Measurements from ENCODE around the gene NETO2. TPM values are rescaled to one million over a fixed set of nuclear protein-coding genes. Genes with fewer than 3 reads are reported as not detected.

Gene NETO2
- polyA plus RNA-seq, 1 donor = 16.7 TPM

- no peak for DNase-seq
Measured at GRCh38 chr16:47043970-47044684, 99.6 kb downstream of the NETO2 start.

GRCh38 chr16:47043200-47043599, 100.5 kb downstream of the NETO2 start:
- peak; percentile 6 for DNase-seq

DNA sequence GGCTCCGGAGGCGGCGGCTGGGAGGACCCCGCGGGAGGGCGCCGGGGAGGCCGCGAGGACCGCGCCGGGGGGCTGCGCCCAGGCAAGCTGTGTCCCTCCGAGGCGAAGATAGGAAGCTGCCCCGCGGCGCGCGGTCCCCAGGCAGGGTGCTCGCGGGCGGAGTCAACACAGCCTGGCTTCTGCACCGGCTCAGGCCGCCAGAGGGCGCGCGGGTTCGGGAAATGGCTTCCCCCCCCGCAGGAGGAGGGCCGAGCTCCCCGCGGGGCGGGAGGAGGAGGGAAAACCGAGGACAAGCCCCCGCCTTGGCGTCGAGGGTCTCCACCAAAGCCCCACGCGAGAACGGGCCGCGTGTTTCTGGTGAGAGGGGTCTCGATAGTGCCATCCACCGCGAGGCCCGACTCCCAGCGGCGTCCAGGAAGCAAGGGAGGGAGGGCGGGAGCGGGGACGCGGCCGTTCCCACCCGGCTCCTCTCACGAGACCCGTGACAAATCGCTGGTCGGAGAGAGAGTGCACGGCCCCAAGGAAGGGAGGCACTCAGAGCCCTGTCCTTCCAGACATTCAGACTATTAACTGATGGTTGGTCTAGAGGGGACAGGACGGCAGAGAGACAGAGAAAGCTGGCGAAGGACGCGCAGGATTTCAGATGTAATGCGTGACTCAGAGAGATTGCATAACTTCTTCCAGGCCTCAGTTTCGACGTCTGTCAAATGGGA, 105.8 kb downstream of the NETO2 start:
- peak; percentile 87 for DNase-seq

GRCh38 chr16:47037396-47037745, 106.4 kb downstream of the NETO2 start:
- DNase-seq = no peak

GRCh38 chr16:47036201-47036600, 107.5 kb downstream of the NETO2 start:
- DNase-seq = no peak

GRCh38 chr16:47035436-47035835, 108.3 kb downstream of the NETO2 start:
- DNase-seq = no peak

- DNase-seq = no peak
Measured at GRCh38 chr16:47034455-47034854, 109.3 kb downstream of the NETO2 start.

DNA sequence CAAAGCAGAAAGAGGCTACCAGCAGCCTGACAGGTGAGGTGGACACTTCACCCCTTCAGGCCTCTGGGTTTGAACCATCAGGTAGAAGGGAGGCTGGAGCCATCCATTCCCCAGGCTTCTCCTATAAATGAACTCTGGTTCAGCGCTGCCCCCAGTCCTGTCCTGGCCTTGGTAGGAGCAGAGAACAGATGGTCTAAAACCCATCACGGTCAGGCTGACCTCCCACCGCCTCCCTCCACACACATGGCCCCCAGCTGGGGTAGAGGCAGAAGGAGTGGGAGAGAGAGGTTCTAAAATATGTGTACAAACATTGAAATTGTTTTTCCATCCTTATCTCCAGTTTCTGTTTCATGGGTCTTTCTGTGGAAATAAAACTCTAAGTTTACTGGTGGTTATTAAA, 110.6 kb downstream of the NETO2 start:
- DNase-seq = no peak

DNA sequence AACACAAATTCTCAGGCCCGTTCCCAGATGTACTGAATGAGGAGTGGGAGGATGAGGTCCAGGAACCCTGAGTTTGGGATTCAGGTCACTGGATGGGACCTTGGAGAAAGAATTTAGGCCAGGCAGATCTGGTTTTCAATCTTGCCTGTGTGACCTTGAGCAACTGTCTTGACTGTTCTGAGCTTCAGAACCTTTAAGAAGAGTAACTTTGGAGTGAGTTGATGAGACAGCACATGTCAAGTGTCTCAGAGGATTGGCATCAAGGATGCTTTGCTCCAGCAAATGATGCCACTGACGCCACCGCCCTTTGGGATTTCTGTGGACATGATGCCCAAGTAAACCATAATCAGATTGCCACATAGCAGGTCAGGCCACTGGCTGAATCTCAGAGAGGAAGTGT, 114.0 kb downstream of the NETO2 start:
- no peak for DNase-seq

GRCh38 chr16:47028767-47029377, 114.9 kb downstream of the NETO2 start:
- no peak for DNase-seq

Other genes with a start within 250 kb of the NETO2 start
- gene DNAJA2, start 170.3 kb downstream of the NETO2 start, polyA plus RNA-seq (ENCODE audit: insufficient read length) = 45.7 TPM